SU-DHL-6 (cell line): Measurements from ENCODE around the gene TTLL11.

Source experiments
- EZH2phosphoT487 ChIP-seq: fragments of 200-600 bp; sonication (generic), shearing (Covaris generic); conservative IDR thresholded peaks from 2 replicates; pipeline ENCODE4 v1.6.1; 2018; ENCODE audit warnings: mild to moderate bottlenecking, antibody characterized with exemption, low read length, moderate library complexity, mixed read lengths
- TF ChIP-seq, protein P1 (sequence below): fragments of 200-600 bp; sonication (generic); IDR thresholded peaks from one replicate; pipeline ENCODE4 v1.5.1; 2017; ENCODE audit warnings: antibody characterized with exemption, mild to moderate bottlenecking, low read length, moderate library complexity; ENCODE audit not compliant: insufficient read depth, poor library complexity, severe bottlenecking

DNA sequence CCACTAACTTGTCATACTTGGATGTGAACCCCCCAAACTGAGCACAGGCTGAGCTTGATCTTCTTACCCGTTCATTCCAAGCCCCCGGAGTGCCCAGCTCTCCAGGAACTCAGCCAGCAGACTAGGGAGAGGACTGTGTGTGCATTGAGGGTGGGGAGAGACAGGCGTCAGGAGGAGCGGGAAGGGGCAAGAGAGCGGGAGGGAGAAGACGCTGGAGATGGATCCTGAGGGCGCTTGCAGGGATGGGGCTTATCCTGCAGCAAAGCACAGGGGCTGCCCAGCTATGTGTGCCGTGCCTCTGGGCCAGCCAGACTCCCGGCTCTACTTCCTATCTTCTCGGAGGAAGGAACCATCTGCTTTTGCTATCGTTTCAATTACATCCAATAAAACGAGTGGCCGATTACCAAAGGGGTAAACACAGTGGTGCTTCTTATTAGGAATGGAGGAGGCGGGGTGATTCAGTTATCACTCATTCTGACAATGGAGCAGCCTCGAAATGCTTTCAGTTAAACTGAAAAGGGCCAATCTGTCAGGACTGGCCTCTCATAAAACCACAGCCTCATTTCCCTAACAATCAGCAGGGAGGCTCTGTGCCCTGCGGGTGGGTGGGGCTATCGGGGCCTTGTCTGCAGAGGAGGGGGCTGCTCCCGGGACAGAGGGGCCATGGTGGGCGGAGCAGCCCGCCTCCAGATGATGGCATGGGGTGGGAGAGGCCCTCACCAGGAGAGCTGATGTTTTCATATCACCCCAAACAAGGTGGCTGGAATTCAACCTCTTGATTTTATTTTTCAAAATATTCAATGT is 273.5 kb downstream of the TTLL11 start:
- TF ChIP-seq, protein P1, sequence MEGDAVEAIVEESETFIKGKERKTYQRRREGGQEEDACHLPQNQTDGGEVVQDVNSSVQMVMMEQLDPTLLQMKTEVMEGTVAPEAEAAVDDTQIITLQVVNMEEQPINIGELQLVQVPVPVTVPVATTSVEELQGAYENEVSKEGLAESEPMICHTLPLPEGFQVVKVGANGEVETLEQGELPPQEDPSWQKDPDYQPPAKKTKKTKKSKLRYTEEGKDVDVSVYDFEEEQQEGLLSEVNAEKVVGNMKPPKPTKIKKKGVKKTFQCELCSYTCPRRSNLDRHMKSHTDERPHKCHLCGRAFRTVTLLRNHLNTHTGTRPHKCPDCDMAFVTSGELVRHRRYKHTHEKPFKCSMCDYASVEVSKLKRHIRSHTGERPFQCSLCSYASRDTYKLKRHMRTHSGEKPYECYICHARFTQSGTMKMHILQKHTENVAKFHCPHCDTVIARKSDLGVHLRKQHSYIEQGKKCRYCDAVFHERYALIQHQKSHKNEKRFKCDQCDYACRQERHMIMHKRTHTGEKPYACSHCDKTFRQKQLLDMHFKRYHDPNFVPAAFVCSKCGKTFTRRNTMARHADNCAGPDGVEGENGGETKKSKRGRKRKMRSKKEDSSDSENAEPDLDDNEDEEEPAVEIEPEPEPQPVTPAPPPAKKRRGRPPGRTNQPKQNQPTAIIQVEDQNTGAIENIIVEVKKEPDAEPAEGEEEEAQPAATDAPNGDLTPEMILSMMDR = no peak
- TF ChIP-seq EZH2phosphoT487 = no peak
